Mammary epithelial cell (primary cell): ENCODE results near the gene DPP10.

Experiments
- EZH2 ChIP-seq: IDR thresholded peaks from 2 replicates; pipeline ENCODE4 v1.6.1; 2012; ENCODE audit warnings: low read length, inconsistent platforms, borderline replicate concordance
- TF ChIP-seq, protein P1 (sequence below), 2 donors: IDR thresholded peaks in 1 of 2; conservative IDR thresholded peaks in 1 of 2; 2 replicates each; pipeline ENCODE4 v1.5.1; 2011 to 2012; ENCODE audit warnings: inconsistent platforms in 2 of 2, low read length in 2 of 2, mild to moderate bottlenecking in 2 of 2, control low read depth in 1 of 2, low read depth in 1 of 2; ENCODE audit not compliant: insufficient read depth in 1 of 2; ENCODE audit errors: extremely low read depth in 1 of 2

DNA sequence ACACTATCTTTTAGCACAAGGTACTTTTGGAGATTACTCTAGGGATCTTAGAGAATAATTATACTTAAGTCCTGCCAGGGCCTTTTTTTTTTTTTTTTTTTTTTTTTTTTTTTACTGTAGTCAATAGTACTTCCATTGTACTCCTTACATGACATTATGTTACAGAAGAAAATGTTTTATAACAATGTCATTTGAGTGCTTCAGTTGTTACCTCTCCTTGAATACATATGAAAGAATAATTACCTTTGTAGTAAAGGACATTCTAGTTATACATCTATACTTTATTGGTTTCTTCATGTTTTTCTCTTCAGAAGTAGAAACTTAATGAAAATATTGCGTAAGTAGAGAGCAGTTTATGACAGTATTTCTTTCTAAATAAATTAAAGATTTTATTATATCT lies 834.9 kb downstream of the DPP10 start:
- TF ChIP-seq, protein P1, sequence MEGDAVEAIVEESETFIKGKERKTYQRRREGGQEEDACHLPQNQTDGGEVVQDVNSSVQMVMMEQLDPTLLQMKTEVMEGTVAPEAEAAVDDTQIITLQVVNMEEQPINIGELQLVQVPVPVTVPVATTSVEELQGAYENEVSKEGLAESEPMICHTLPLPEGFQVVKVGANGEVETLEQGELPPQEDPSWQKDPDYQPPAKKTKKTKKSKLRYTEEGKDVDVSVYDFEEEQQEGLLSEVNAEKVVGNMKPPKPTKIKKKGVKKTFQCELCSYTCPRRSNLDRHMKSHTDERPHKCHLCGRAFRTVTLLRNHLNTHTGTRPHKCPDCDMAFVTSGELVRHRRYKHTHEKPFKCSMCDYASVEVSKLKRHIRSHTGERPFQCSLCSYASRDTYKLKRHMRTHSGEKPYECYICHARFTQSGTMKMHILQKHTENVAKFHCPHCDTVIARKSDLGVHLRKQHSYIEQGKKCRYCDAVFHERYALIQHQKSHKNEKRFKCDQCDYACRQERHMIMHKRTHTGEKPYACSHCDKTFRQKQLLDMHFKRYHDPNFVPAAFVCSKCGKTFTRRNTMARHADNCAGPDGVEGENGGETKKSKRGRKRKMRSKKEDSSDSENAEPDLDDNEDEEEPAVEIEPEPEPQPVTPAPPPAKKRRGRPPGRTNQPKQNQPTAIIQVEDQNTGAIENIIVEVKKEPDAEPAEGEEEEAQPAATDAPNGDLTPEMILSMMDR (conservative IDR thresholded peaks at IDR 0.05 in 1 of 2, IDR thresholded peaks at IDR 0.05 in 1 of 2; ENCODE audit: extremely low read depth in 1 of 2, insufficient read depth in 1 of 2, low read depth in 1 of 2, low read length in 2 of 2): no peak
- no peak for TF ChIP-seq EZH2
